ENCODE results near the gene EVPLL.
"Not testable (repeated sequence)": the region's sequence is repeated elsewhere in the genome, so short reads cannot be mapped to it uniquely, and the experiment has no call there.

The EVPLL gene

DNA sequence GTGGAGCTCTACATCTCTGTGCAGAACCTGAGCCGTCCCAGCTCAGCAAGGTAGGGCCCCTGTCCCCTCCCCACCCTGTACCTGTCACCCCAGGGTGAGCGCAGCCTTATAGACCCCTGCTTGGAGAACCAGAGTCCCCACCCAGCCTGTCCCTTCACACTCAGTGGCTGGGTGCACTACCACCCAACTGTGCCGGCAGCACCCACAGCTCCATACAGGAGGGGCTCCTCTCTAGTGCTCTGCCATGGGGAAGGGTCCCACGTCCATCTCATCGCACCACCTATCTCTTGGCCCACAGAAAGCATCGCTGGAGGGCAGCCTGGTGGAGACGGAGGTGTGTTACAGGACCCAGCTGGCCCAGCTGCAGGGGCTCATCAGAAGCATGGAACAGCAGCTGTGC, 45.4 kb downstream of the EVPLL start:
- not testable (repeated sequence) for DNase-seq (ENCODE audit: low read depth in 2 of 2, low spot score in 1 of 2)

- DNase-seq (ENCODE audit: low read depth in 2 of 2, low spot score in 1 of 2) = not testable (repeated sequence)
Measured at GRCh38 chr17:18425593-18425992, 48.0 kb downstream of the EVPLL start.

DNA sequence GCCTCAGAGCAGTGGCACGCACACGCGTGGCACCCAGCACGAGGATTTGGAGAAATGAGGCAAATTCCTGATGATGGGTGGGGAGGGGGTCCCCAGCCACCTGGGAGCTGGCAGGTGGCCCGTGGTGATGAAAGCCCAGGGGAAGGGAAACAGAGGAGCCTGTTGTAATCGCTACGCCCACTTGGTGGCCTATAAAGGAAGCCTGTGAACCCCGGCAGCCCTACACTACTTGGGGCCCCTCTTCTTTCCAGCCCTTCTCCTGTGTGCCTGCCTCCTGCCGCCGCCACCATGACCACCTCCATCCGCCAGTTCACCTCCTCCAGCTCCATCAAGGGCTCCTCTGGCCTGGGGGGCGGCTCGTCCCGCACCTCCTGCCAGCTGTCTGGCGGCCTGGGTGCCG, 49.1 kb downstream of the EVPLL start:
- DNase-seq (ENCODE audit: low read depth in 2 of 2, low spot score in 1 of 2) = not testable (repeated sequence)

- DNase-seq (ENCODE audit: low read depth in 2 of 2, low spot score in 1 of 2) = not testable (repeated sequence)
Measured at GRCh38 chr17:18432206-18432605, 54.6 kb downstream of the EVPLL start.
